Astrocyte (in vitro differentiated cells and primary cell): ENCODE data around the gene ZBTB21. TPM values are rescaled to one million over a fixed set of nuclear protein-coding genes. Genes with fewer than 3 reads are reported as not detected.

Experiments used
- DNase-seq: peaks from one replicate; pipeline ENCODE4 v3.0.0-alpha.2; 2010; ENCODE audit warnings: low read depth
- FAIRE-seq: peaks from 2 replicates; lab custom pipeline; 2011; peaks lifted over from hg19 to GRCh38; lab: Jason Lieb, UNC
- H2AFZ ChIP-seq: 2 replicates; pipeline ENCODE4 v1.6.0; 2012; ENCODE audit warnings: low read depth, low read length, inconsistent platforms
- H3K27ac ChIP-seq: 2 replicates; pipeline ENCODE4 v1.5.1; 2011; ENCODE audit warnings: low read depth, low read length, inconsistent platforms
- H3K27me3 ChIP-seq: 2 replicates; pipeline ENCODE4 v1.6.0; 2011; ENCODE audit warnings: low read length, inconsistent platforms; ENCODE audit not compliant: insufficient read depth
- H3K36me3 ChIP-seq: 2 replicates; pipeline ENCODE4 v1.5.1; 2011; ENCODE audit warnings: low read length, inconsistent platforms; ENCODE audit not compliant: insufficient read depth
- H3K4me1 ChIP-seq: 2 replicates; pipeline ENCODE4 v1.5.1; 2011; ENCODE audit warnings: low read length, inconsistent platforms; ENCODE audit not compliant: insufficient read depth
- H3K4me2 ChIP-seq: 2 replicates; pipeline ENCODE4 v1.6.0; 2012; ENCODE audit warnings: low read length, inconsistent platforms
- H3K4me3 ChIP-seq: 2 replicates; pipeline ENCODE4 v1.5.1; 2011; ENCODE audit warnings: low read depth, mild to moderate bottlenecking, low read length, inconsistent platforms; ENCODE audit not compliant: insufficient read depth
- H3K79me2 ChIP-seq: 2 replicates; pipeline ENCODE4 v1.6.0; 2012; ENCODE audit warnings: mild to moderate bottlenecking, low read length, inconsistent platforms; ENCODE audit not compliant: insufficient read depth
- H3K9ac ChIP-seq: 2 replicates; pipeline ENCODE4 v1.6.0; 2012; ENCODE audit warnings: mild to moderate bottlenecking, low read length, inconsistent platforms
- H3K9me3 ChIP-seq: 2 replicates; pipeline ENCODE4 v1.5.1; 2012; ENCODE audit warnings: low read depth, mild to moderate bottlenecking, low read length, inconsistent platforms; ENCODE audit not compliant: insufficient read depth
- H4K20me1 ChIP-seq: 2 replicates; pipeline ENCODE4 v1.6.0; 2012; ENCODE audit warnings: low read length, inconsistent platforms; ENCODE audit not compliant: insufficient read depth
- H3K27ac Mint-ChIP-seq: one replicate; pipeline ENCODE4 v1.8.0; 2021; ENCODE audit warnings: mild to moderate bottlenecking, mixed read lengths; ENCODE audit not compliant: unreplicated experiment
- H3K27me3 Mint-ChIP-seq: one replicate; pipeline ENCODE4 v1.8.0; 2021; ENCODE audit warnings: low read depth, mixed read lengths; ENCODE audit not compliant: unreplicated experiment
- H3K36me3 Mint-ChIP-seq: one replicate; pipeline ENCODE4 v1.8.0; 2021; ENCODE audit warnings: low read depth, mixed read lengths; ENCODE audit not compliant: unreplicated experiment
- H3K4me1 Mint-ChIP-seq: one replicate; pipeline ENCODE4 v1.8.0; 2021; ENCODE audit warnings: low read depth, mixed read lengths; ENCODE audit not compliant: unreplicated experiment
- H3K4me3 Mint-ChIP-seq: one replicate; pipeline ENCODE4 v1.8.0; 2021; ENCODE audit warnings: mild to moderate bottlenecking, moderate library complexity, mixed read lengths; ENCODE audit not compliant: unreplicated experiment
- H3K9me3 Mint-ChIP-seq: one replicate; pipeline ENCODE4 v1.8.0; 2021; ENCODE audit warnings: mild to moderate bottlenecking, mixed read lengths; ENCODE audit not compliant: unreplicated experiment
- EZH2 ChIP-seq: IDR thresholded peaks from 2 replicates; pipeline ENCODE4 v1.6.1; 2012; ENCODE audit warnings: mild to moderate bottlenecking, low read length, inconsistent platforms; ENCODE audit not compliant: insufficient read depth
- total RNA-seq: library from RNA; stranded (reverse); gene quantifications from 2 replicates; pipeline ENCODE4 v1.2.1, GENCODE V29; 2021
- TF ChIP-seq, protein P1 (sequence below): IDR thresholded peaks from 2 replicates; pipeline ENCODE4 v1.5.1; 2011; ENCODE audit warnings: low read depth, mild to moderate bottlenecking, inconsistent platforms, low read length, moderate library complexity; ENCODE audit not compliant: insufficient read depth

The ZBTB21 gene
- total RNA-seq, 1 donor from 2014 or later = 20.5 TPM

DNA sequence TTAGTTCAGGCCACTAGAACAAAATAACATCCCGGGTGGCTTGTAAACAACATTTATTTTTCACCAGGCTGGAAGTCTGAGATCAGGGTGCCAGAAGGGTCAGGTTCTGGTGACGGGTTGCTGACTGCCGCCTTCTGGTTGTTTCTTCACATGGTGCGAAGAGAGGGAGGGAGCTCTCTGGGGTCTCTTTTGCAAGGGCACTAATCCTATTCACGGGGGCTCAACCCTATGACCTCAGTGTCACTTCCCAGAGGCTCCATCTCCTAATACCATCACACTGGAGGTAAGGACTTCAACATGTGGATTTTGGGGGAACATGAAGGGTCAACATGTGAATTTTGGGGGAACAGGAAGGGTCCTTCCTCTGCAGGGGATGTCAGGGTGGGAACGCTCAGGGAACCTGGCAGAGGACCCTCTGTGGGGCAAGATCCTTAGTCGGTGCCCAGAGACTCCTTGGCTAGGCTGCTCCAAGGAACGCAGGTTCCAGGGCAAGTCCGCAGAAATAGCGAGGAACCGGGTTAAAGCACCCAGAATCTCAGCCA lies 47.7 kb downstream of the ZBTB21 start:
- no peak overlapping the region for H3K27ac Mint-ChIP-seq
- no peaks in the 10 kb centered on the region for H3K36me3 Mint-ChIP-seq
- no peaks in the 10 kb centered on the region for H3K27me3 ChIP-seq
- no peak overlapping the region for H3K4me2 ChIP-seq
- DNase-seq (no peak), FAIRE-seq (no peak)
- no peak overlapping the region for H2AFZ ChIP-seq
- H3K79me2 ChIP-seq = no peaks in the 10 kb centered on the region
- H3K4me1 Mint-ChIP-seq = peaks cover 6% of the 10 kb centered on the region
- H3K9ac ChIP-seq = no peak overlapping the region
- H3K4me3 ChIP-seq = no peak overlapping the region
- peaks cover 24% of the 10 kb centered on the region for H3K4me1 ChIP-seq
- no peak overlapping the region for H3K27ac ChIP-seq
- peaks cover 36% of the 10 kb centered on the region for H3K27me3 Mint-ChIP-seq
- H3K4me3 Mint-ChIP-seq = no peak overlapping the region
- H3K9me3 Mint-ChIP-seq = peaks cover 6% of the 10 kb centered on the region
- TF ChIP-seq EZH2 = no peak
- TF ChIP-seq, protein P1, sequence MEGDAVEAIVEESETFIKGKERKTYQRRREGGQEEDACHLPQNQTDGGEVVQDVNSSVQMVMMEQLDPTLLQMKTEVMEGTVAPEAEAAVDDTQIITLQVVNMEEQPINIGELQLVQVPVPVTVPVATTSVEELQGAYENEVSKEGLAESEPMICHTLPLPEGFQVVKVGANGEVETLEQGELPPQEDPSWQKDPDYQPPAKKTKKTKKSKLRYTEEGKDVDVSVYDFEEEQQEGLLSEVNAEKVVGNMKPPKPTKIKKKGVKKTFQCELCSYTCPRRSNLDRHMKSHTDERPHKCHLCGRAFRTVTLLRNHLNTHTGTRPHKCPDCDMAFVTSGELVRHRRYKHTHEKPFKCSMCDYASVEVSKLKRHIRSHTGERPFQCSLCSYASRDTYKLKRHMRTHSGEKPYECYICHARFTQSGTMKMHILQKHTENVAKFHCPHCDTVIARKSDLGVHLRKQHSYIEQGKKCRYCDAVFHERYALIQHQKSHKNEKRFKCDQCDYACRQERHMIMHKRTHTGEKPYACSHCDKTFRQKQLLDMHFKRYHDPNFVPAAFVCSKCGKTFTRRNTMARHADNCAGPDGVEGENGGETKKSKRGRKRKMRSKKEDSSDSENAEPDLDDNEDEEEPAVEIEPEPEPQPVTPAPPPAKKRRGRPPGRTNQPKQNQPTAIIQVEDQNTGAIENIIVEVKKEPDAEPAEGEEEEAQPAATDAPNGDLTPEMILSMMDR = no peak
- H3K36me3 ChIP-seq = no peaks in the 10 kb centered on the region
- H4K20me1 ChIP-seq = no peaks in the 10 kb centered on the region
- no peaks in the 10 kb centered on the region for H3K9me3 ChIP-seq

DNA sequence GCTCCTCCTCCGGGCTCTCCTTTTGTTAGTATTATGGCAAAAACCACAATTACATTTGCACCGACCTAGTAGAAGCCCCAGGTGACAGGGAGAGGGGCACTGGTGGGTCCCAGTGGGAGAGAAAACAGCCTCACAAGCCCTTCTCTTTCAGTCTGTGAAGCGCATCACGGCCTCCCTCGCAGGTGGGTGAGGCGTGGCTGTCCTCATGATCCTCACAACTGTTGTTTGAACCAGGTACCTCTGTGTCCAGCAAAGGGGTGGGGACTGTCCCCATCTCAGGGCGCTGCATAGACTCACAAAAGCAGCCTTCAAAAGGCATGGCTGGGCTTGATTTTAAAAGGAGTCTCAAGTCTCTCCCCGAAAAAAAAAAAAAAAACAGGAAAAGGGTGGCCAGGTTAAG lies 48.4 kb downstream of the ZBTB21 start:
- H3K79me2 ChIP-seq = no peaks in the 10 kb centered on the region
- no peaks in the 10 kb centered on the region for H3K9me3 ChIP-seq
- no peak overlapping the region for H3K4me3 ChIP-seq
- peak overlapping the region; percentile 49 for H3K4me2 ChIP-seq
- Mint-ChIP-seq H3K9me3 (peaks cover 3% of the 10 kb centered on the region), H3K36me3 (no peaks in the 10 kb centered on the region), H3K27me3 (peaks cover 30% of the 10 kb centered on the region), H3K4me1 (peaks cover 14% of the 10 kb centered on the region), H3K27ac (no peak overlapping the region), H3K4me3 (no peak overlapping the region)
- peak overlapping the region; percentile 39 for H2AFZ ChIP-seq
- DNase-seq = no peak
- H3K4me1 ChIP-seq = peaks cover 31% of the 10 kb centered on the region
- no peaks in the 10 kb centered on the region for H3K27me3 ChIP-seq
- no peak for FAIRE-seq
- TF ChIP-seq, protein P1 = no peak
- TF ChIP-seq EZH2 = no peak
- no peaks in the 10 kb centered on the region for H3K36me3 ChIP-seq
- H3K9ac ChIP-seq = peak overlapping the region; percentile 45
- no peak overlapping the region for H3K27ac ChIP-seq
- H4K20me1 ChIP-seq = no peaks in the 10 kb centered on the region

DNA sequence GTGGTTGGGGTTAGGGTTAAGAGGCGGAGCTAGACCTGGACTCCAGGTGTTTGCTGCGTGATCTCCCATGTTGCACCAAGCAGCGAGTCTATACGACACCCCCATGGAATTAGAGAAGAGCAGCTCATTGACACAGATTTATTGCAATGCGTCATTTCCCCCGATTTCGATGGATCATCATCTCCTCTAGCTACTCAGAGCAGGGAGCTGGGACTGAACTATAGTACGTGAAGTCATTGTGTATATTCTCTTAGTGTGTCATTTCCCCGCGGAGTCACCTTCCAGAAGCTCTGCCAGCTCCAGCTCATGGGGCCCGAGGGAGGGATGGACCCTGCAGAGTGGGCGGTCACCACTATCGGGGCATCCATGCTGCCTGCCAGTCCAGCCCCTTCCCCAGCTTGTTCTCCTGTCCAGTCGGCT lies 48.9 kb downstream of the ZBTB21 start:
- H3K27ac Mint-ChIP-seq = no peak overlapping the region
- peaks cover 32% of the 10 kb centered on the region for H3K4me1 ChIP-seq
- H3K4me3 Mint-ChIP-seq = no peak overlapping the region
- no peaks in the 10 kb centered on the region for H3K36me3 ChIP-seq
- no peak overlapping the region for H3K27ac ChIP-seq
- no peak for FAIRE-seq
- peaks cover 26% of the 10 kb centered on the region for H3K27me3 Mint-ChIP-seq
- no peaks in the 10 kb centered on the region for H3K9me3 ChIP-seq
- TF ChIP-seq, protein P1 = no peak
- TF ChIP-seq EZH2 = no peak
- peaks cover 15% of the 10 kb centered on the region for H3K4me1 Mint-ChIP-seq
- H3K4me2 ChIP-seq = peak overlapping the region; percentile 49
- peaks cover 3% of the 10 kb centered on the region for H3K9me3 Mint-ChIP-seq
- no peaks in the 10 kb centered on the region for H3K79me2 ChIP-seq
- H3K9ac ChIP-seq = peak overlapping the region; percentile 45
- DNase-seq = peak; percentile 77
- H2AFZ ChIP-seq = peak overlapping the region; percentile 39
- H4K20me1 ChIP-seq = no peaks in the 10 kb centered on the region
- H3K27me3 ChIP-seq = no peaks in the 10 kb centered on the region
- no peaks in the 10 kb centered on the region for H3K36me3 Mint-ChIP-seq
- no peak overlapping the region for H3K4me3 ChIP-seq
